RWPE1 (cell line): ENCODE results near the gene CDH13.

Source experiments
- CTCF ChIA-PET: fragments of 350-600 bp; sonication (Branson Sonifier 250); formaldehyde crosslinking; extraction: SDS; loops from one replicate; lab custom pipeline; 2021; lab: Yijun Ruan, JAX
- POLR2A ChIA-PET: fragments of 400-600 bp; formaldehyde crosslinking; extraction: SDS; loops from one replicate; lab custom pipeline; 2020; ENCODE audit warnings: antibody characterized with exemption; ENCODE audit not compliant: low non-redundant PET; lab: Yijun Ruan, JAX
- DNase-seq: peaks from one replicate; pipeline ENCODE4 v3.0.0; 2012; ENCODE audit warnings: low spot score
- H3K27ac ChIP-seq: fragments of 450-650 bp; 2 replicates; pipeline ENCODE4 v1.5.1; 2017
- TF ChIP-seq, protein P1 (sequence below): fragments of 450-650 bp; conservative IDR thresholded peaks from 2 replicates; pipeline ENCODE4 v1.5.1; 2017; ENCODE audit warnings: low read depth, mild to moderate bottlenecking

The CDH13 gene

GRCh38 chr16:82979406-82980111, 352.8 kb downstream of the CDH13 start:
- DNase-seq, result no peak
- CTCF ChIA-PET, result no interaction called here
- H3K27ac ChIP-seq, result no peak overlapping the region
- POLR2A ChIA-PET, result no interaction called here
- TF ChIP-seq, protein P1, sequence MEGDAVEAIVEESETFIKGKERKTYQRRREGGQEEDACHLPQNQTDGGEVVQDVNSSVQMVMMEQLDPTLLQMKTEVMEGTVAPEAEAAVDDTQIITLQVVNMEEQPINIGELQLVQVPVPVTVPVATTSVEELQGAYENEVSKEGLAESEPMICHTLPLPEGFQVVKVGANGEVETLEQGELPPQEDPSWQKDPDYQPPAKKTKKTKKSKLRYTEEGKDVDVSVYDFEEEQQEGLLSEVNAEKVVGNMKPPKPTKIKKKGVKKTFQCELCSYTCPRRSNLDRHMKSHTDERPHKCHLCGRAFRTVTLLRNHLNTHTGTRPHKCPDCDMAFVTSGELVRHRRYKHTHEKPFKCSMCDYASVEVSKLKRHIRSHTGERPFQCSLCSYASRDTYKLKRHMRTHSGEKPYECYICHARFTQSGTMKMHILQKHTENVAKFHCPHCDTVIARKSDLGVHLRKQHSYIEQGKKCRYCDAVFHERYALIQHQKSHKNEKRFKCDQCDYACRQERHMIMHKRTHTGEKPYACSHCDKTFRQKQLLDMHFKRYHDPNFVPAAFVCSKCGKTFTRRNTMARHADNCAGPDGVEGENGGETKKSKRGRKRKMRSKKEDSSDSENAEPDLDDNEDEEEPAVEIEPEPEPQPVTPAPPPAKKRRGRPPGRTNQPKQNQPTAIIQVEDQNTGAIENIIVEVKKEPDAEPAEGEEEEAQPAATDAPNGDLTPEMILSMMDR, result no peak

- H3K27ac ChIP-seq, result no peak overlapping the region
- POLR2A ChIA-PET, result no interaction called here
- TF ChIP-seq, protein P1, result no peak
- no peak for DNase-seq
- CTCF ChIA-PET, result no interaction called here
These were observed 354.0 kb downstream of the CDH13 start for GRCh38 chr16:82980810-82981209.

DNA sequence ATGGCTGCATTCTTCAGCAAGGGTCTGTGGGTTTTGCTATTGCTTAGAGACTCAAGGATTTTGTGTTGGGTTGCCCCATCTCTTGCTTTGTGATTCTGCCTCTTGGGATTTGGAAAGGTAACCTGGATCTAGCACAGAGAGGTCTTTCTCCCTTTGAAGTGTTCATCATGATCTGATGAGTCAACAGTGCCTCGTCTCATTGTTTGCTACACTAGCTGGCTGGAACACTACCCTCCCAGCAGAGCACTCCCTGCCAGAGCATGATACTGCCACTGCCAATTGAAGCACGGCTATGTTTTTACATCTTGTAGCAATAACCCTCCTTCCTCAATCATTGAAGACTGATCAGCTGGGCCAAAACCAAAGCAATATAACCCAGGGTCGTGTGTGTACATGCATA, 361.0 kb downstream of the CDH13 start:
- POLR2A ChIA-PET, result no interaction called here
- DNase-seq, result no peak
- TF ChIP-seq, protein P1, result no peak
- no peak overlapping the region for H3K27ac ChIP-seq
- CTCF ChIA-PET, result no interaction called here

- TF ChIP-seq, protein P1, result no peak
- ChIA-PET CTCF (no interaction called here), POLR2A (no interaction called here)
- DNase-seq, result no peak
- no peak overlapping the region for H3K27ac ChIP-seq
These were observed 363.4 kb downstream of the CDH13 start for GRCh38 chr16:82990155-82990554.

GRCh38 chr16:82991410-82991809, 364.6 kb downstream of the CDH13 start:
- ChIA-PET CTCF (no interaction called here), POLR2A (no interaction called here)
- no peak for DNase-seq
- no peak overlapping the region for H3K27ac ChIP-seq
- TF ChIP-seq, protein P1, result no peak

- ChIA-PET POLR2A (no interaction called here), CTCF (interaction anchor here (0.6 kb wide), 1 partner anchor 223 kb away, joined by 9 read pairs; no protein-coding TSS in a partner anchor)
- TF ChIP-seq, protein P1, result no peak
- no peak overlapping the region for H3K27ac ChIP-seq
- DNase-seq, result no peak
These were observed 365.4 kb downstream of the CDH13 start for GRCh38 chr16:82991966-82992675.
